NCI-H460 (cell line): ENCODE results near the gene PACRG. TPM values are rescaled to one million over a fixed set of nuclear protein-coding genes. Genes with fewer than 3 reads are reported as not detected.
"Not testable (repeated sequence)": the region's sequence is repeated elsewhere in the genome, so short reads cannot be mapped to it uniquely, and the experiment has no call there.

Source experiments
- DNase-seq: peaks from one replicate; pipeline ENCODE4 v3.0.0-alpha.2; 2016; ENCODE audit warnings: low read depth; ENCODE audit errors: extremely low read depth
- polyA plus RNA-seq: library from polyadenylated mRNA; depleted of rRNA; stranded (reverse); fragments of >200 nt; gene quantifications from 2 replicates; pipeline ENCODE4 v1.2.3, GENCODE V29; 2014; cell fraction: nucleus; rRNA removed
- total RNA-seq: library from RNA; depleted of rRNA; stranded (reverse); fragments of >200 nt; shearing (Covaris generic); gene quantifications from 2 replicates; pipeline ENCODE4 v1.2.3, GENCODE V29; 2014; rRNA removed

The PACRG gene
- 0.15 TPM in 1 of 2 replicates, not detected in the other for total RNA-seq
- not detected in 2 replicates for polyA plus RNA-seq

DNA sequence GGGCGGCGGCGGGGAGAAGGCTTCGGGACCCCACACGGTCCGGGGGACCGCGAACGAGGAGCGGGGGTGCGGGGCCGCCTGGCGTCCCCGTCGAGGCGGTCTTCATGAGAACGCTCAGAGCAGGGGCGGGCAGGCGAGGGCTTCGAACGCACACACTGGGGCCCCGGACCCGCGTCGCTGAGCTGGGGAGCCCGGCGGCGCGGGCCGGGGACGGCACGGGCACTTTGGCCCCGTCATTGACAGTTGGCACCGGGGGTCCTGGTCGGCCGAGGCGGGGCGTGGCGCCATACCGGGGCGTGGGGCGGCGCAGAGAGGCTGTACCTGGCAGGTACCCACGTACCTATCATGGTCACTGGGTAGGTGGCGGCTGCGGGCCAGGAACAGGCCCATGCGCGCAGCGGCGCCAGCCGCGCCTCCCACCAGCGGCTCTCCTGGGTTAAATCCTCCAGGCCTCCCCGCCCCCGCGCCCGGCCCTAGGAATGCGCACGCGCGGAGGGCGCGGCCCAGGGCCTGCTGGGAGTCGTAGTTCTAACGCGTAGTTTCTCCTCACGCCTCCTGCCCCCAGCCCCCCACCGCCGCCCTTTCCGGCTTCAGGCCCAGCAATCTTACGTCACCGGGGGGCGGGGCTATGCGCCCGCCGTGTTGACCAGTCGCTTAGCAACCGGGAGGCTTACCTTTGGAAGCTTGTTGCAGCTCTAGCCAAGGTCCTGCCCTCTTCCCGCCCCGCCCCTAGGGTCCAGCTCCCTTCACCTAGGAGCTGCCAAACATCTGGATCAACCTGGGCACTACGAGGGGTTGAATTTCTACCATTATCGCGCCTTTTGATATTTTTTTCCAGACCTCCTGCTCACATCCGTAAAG lies at the start of gene PACRG, which contains the start of gene PRKN:
TSS of gene PACRG (plus strand) at position 653 of the 861 bp plus-strand sequence.
TSS of gene PRKN (minus strand) at position 445 of the 861 bp plus-strand sequence.
- peak; percentile 94 for DNase-seq

DNA sequence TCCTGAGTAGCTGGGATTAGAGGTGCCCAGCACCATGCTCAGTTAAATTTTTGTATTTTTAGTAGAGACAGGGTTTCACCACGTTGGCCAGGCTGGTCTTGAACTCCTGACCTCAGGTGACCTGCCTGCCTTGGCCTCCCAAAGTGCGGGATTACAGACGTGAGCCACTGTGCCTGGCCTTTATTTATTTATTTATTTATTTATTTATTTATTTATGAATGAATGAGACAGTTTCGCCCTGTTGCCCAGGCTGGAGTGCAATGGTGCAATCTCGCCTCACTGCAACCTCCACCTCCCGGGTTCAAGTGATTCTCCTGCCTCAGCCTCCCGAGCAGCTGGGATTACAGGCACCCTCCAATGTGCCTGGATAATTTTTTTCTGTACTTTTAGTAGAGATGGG lies 48.9 kb upstream of the PACRG start:
- DNase-seq = not testable (repeated sequence)

DNA sequence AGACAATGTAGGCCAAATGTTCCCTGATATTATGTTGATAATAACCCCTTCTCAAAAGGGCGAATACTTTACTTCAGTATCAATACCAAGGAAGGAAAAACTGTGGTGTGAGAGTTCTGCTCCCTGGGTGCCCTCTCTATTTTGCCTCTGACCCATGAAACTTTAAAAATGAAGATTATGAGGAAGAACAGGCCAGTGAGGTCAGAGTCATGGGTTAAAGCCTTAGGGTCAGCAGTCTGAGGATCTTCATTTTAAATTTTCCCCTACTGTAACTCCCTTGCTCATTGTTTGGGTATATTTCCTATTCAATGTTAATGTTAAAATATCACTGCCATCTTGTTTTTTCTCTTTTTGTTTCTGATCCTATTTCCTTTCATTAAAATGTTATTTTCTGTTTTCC lies 48.1 kb upstream of the PACRG start:
- DNase-seq = no peak

DNA sequence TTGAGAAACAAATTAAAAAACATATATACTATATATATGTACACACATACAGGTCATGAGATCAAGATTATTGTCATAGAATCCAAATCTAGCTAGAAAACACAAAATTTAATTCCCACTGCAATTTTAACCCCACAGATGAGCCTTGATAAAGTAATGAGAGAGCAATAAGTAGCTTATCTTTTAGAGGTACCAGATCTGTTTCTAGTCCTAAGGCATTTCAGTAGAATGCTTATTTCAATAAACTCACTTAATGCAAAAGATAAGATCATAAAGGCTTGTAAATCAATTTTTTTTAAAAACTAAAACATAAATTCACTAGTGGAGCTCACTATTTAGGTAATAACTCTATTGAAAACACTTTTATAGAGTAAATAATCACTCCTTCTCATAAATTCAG lies 47.4 kb upstream of the PACRG start:
- DNase-seq = no peak

DNA sequence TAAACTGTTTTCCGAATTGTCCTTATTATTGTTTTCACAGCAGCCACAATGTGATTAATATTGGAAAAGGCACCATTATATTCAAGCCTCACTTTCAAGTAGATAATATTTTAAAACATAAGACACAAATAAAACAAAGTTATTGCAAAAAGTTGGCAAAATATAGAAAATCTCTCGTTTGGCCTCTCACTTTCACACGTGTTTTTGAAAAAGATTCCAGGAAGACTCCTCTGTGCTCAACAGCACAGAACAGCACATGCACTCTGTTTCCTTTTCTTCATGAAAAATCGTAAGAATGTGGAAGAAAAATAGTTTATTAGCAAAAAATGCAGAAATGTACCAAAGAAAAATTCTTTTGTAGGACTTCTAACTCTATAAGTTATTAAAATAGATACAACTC lies 46.9 kb upstream of the PACRG start:
- no peak for DNase-seq

DNA sequence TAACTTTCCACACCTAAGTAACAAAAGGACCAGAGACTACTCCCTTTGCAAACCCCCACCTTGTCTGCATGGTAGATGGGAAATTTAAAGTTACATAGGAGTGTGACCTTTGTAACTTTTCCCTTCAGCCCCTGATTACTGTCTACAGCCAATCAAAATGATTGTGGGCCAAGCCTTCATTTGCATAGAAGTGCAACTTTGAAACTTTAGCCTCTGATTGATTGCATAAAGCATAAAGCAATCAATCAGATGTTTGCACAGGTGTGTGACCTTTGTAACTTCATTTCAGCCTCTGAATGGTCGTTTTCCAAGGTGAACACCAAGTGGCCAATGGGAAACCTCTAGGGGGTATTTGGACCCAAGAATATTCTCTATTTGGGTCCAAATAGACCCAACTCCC lies 46.3 kb upstream of the PACRG start:
- no peak for DNase-seq

DNA sequence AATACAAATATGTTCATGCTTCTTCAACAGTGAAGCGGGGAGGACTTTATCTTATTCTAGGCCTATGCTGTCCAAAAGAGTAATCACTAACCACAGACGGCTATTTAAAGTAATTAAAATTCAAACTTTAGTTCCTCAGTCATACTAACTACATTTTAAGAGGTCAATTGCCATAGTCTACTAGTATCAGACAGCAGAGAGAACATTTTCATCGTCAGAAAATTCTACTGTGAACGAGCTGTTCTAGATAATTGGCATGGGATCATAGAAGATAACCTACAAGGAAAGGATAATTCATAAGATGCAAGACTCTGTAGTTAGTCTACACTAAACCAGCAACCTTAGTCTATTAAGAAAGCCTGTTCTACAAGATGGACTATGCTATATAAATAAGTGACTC lies 44.6 kb upstream of the PACRG start:
- DNase-seq = no peak

DNA sequence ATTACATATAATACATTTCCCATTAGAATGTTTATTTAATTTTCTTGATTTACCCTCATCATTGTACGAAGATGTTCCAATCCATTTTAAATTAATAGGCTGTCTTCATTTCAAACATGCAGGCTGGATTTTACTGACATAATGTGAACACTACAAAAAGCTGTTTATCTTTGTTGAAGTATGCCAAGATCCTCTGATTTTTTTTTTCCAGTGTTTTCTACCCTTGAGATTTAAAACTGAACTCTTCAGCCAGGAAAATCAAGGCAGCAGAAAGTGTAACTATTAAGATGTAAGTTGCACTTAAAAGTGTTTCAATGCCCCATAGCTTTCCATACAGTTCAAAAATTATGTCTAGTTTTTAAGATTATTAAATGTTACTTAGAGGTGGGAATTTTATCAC lies 43.7 kb upstream of the PACRG start:
- DNase-seq = no peak

DNA sequence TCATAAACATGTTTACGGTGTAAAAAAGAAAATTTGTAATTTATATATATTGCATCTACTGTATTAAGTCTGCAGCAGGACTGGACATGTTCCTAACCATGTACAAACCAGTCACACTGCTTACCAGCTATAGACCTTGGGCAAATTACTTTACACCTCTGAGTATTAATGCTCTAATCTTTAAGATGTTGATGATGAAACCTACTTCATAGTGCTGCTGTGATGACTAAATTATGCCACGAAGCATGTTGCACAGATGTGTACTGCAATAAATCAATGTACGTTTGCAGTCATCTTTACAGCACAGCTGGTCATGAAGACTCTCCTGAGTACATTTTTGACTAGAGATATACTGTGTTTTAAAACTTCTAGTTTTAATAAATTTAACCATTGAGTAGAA lies 42.8 kb upstream of the PACRG start:
- DNase-seq = no peak

DNA sequence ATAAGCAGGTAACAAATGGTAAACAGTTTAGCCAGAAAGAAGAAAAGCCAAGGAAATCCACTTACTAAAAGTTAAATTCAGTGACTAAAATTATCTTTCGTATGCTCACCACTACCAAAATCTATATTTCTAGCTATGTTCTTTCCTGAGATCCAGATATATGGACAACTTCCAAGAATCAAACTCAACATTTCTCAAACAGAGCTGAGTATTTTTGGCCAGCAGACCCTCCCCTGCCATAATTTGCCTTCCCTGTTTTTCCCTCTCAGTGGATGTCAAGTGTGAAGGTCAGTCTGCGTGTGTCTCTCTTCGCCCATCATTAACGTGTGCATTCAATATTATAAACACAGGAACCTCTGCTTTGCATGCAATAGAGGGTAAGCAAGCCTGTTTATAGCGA lies 42.2 kb upstream of the PACRG start:
- no peak for DNase-seq

DNA sequence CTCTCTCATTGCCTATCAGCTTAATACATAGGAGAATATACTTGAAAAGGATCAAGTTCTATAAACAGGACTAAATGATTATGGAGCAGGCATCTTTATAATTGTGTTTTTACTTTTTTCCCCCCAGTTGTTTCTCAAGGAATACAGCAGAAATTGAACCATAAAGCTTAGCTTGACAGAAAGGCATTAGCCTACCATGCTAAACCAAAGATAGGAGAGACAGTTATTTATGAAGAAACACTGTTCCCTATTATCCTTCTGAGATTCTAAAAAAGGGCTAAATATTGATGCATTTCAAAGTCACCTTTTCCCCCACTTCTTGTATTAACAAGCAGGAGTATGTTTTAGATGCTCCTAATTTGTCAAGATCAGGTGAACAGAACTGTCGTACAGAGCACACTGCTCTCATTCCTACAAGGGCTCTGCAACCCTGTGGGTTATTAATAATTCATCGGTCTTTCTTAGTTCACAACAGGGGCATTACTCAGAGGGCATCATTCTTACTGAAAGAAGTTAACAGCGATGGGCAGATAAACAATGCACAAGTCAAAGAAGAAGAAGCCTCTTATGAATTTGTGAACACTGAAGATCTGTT lies 38.9 kb upstream of the PACRG start:
- no peak for DNase-seq

DNA sequence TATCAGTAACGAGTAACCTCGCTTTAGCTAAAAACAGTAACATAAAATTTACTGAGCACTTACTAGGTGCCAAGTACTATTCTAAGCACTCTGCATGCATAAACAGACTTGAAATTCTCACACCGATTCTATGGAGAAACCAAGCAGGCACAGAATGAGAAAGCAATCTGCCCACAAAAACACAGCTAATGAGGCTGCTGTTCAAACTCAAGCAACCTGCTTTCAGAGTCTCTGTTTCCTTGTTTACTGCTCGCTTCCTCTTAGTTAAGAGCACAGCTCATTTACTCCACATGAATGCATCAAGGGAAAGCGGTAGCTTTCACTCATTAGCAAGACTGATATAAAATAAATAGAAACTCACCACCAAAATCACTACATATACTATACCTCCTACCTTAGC lies 37.6 kb upstream of the PACRG start:
- DNase-seq = no peak

DNA sequence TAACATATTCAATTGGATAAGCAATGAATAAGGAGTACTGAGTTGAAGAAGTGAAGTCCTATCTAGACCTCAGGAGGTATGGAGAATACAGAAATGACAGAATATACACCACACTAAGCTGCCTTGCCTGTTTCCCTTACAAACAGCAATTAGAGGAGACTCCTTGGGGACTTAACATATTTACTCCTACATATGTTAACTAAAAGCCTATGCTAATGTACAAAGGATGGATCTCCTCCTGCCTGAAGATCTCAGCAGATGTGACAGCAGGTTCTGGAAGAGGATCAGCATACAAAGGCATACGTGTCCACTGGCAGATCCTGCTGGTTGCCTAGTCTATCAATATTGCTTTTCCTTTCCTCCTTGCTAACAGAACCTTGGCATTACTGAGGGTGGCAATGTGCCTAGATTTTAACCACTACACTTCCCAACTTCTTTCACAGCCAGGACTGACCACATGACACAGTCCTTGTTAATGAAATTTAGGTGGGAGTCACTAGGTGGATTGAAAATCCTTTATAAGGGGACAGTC lies 29.8 kb upstream of the PACRG start:
- no peak for DNase-seq

DNA sequence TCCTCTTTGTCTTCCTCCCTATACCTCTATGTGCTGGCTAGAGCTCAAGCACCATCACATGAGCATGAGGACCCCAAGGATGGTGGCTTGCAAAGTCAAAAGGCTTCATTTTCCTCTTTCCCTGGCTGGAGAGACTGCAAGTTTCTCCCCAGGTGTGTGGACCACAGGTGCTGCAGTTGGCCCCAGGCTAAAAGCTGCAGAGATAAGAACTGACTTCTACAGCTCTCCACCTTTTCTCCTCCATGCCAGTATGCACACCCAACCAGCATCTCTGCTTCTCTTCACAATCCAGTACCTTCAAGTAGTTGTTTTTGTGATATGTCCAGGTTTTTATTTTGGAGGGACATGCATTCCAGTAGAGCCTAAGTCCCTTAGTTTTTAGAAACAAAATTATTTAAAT lies 29.3 kb upstream of the PACRG start:
- no peak for DNase-seq

DNA sequence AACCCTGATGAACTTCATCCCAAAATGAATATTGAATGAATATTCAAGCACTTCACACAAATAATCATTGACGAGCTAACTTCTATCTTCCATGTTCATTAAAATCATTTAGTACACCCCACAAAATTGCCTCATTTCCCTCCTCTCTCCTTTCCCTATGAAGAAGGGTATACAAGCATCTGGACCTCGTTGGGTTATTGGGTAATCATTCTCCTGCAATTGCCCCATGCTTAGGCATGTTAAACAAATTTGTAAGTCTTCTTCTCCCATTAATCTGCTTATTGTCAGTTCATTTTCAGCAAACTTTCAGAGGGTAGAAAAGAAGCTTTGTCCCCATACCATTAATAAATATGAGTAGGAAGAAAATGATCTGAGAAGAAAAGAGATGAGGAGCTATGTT lies 27.8 kb upstream of the PACRG start:
- no peak for DNase-seq

DNA sequence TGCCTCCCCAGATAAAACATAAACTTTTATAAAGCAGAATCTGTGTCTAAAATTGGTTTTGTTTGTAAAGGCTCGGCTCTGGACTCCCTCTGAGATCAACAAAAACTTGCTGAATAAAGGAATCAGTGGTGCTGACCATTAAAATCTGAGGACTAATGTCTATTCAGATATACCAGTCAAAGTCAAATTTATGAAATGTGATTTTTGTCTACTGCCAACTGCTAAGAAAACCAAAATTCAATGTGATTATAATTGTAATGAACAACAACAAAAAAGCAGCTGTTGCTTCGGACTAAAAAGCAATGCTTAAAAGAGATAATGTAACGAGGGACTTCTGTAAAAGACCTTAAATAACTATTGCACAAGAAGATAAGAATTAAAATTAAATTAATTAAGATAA lies 26.8 kb upstream of the PACRG start:
- no peak for DNase-seq

DNA sequence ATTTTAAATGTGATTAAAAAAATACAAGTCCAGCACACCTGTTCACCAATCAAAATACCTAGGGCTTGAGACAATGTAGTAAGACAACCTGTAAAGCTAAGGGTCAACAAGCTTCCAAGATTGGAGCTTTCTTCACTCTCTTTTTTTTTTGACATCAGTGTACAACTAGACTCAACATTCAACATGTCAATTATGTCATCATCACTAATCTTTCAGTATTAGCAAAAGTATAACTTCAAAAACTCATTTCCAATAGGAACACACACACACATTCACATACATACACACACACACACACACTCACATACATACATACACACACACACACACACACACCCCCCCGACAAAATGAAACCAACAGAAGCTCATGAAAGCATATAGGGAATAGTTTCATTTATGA lies 26.2 kb upstream of the PACRG start:
- no peak for DNase-seq

DNA sequence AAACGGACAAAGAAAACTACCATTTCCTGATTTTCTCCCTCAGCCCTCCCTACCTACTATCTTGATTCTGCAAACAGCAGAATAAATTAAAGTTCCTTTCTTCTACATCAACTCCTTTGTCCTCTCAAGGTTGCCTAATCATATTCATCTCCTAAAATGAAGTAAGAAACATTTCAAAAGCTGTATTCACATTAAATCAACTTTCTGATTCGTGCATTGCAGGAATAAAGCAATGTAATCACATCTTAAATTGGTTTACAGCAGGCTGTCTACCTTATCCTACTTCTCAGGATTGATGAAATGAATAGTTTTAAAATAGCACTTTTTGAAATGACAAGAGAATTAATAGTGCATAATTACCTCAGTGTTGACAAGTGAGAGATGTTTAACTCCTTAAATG lies 25.3 kb upstream of the PACRG start:
- no peak for DNase-seq

DNA sequence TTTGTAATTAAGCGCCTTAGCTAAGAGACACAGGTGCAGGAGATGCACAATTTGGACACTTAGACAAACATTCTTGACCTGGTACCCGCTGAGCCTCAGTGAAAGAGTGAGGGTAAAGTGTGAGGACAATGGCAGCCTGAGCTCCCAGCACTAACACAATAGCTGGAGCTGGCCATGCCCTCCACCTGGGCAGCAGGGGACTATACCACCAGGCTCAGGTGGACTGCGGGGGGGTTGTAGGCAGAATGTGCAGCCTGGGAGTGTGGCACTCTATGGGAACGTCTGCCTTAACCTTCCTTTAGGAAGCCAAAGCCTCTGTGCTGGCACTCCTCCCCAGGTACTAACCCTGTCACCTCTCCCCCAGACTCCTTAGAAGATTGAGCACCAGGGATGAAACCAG lies 23.8 kb upstream of the PACRG start:
- DNase-seq = no peak

DNA sequence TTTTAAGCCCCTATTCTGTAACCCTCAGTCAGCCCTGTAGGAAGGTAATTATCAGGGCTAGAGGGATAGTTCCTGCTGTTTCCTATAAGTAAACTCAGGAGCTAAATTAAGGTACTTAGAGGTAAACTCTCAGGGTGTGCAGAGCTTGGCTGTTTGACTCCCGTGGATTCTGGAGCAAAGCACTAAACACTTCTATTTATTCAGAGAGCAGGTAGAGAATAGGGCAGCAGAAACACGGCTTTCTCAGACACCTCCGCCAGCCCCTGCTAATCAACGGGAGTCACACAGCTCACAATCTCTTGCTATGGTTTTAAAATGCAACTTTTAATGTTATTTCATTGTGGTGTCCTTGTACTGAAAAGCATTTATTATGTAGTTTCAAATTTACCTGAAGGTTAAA lies 22.0 kb upstream of the PACRG start:
- no peak for DNase-seq

DNA sequence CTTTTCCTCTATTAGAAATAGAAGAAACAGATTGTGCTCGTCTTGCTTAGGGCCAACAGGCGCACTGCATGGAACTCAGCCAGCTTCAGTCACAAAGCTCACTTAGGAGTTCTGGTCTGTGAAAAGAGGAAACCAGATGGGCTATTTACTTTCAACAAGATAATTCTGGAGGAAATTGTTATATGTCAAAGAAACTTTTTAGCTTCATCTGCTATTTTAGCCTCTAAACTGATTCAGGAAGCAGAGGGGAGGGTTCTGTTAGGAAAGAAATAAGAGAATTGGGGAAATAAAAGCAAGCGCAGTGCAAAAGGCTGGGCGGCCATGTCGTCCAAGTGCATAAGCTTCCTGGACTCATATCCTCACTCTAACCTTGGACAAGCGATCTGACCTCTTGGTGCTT lies 21.5 kb upstream of the PACRG start:
- no peak for DNase-seq

DNA sequence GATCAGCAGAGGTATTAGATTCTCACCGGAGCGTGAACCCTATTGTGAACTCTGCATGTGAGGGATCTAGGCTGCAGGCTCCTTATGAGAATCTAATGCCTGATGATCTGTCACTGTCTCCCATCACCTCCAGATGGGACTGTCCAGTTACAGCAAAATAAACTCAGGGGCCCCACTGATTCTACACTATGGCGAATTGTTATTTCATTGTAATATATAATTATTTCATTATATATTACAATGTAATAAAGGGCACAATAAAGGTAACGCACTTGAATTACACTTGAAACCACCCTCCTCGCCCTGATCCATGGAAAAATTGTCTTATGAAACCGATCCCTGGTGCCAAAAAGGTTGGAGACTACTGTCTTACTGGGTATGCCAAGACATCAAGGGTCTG lies 18.8 kb upstream of the PACRG start:
- no peak for DNase-seq
